GM10847 (cell line): ENCODE results near the gene ARL13A.

ENCODE experiments used
- POLR2A ChIP-seq: IDR thresholded peaks from 2 replicates; pipeline ENCODE4 v1.6.1; 2011; ENCODE audit not compliant: insufficient read length; ENCODE audit errors: extremely low read depth

ARL13A gene

GRCh38 chrX:100976211-100976610 lies 6.7 kb downstream of the ARL13A start:
- TF ChIP-seq POLR2A, result no peak

- no peak for TF ChIP-seq POLR2A
Observed at GRCh38 chrX:100979881-100980607, 10.5 kb downstream of the ARL13A start.

DNA sequence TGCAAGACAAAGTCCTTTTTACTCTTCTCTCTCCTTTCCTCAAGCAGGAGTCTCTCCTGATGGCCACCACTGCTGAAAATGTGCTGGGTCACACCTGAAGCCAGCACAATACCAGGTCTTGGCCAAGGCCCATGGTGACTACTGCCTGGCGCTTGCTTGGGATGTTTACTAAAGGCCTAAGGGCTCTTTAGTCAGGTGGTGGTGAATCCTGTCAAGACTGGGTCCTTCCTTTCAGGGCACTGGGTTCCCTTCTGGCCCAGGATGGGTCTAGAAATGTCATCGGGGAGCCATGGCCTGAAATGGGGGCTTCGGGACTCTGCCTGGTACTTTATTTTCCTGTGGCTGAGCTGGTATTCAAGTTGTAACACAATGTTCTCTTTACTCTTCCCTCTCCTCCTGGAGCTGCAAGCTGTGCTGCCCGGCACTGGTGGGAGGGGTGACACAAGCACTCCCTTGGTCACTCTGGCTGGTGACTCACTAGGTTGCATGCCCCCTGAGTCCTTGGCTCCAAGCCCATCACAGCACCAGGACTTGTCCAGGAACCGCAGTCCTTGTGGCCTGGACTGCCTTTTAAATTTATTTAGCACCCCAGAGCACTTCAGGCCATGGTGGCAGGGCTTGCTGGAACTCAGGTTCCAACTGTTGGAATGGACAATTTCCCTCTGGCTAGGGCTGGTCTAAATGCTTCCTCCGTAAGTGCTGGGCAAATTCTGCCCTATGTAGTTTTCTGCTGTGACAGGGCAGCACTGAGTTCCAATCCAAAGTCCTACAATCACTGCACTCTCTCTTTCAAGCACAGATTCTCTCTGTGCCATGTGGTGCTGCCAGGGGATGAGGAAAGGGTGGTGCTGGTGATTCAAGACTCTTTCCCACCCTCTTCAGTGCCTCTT lies 11.3 kb downstream of the ARL13A start:
- TF ChIP-seq POLR2A, result no peak

DNA sequence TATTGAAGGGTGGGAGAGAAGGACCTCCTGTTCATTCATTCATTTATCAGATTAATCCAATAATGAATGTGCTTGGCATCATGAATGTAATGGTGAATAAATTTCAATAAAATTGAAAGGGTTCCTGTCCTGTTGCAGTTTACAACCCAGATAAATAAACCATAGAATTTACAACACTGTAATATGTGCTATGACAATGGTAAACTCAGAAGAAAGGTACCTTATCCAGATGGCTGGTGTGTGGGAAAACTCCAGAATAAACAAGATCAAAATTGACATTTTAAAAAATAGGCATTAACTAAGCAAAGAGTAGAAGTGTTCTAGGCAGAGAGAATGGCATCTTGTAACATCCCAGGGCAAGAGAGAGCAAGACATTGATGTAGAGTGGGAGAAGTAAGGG lies 15.3 kb downstream of the ARL13A start:
- TF ChIP-seq POLR2A, result no peak

DNA sequence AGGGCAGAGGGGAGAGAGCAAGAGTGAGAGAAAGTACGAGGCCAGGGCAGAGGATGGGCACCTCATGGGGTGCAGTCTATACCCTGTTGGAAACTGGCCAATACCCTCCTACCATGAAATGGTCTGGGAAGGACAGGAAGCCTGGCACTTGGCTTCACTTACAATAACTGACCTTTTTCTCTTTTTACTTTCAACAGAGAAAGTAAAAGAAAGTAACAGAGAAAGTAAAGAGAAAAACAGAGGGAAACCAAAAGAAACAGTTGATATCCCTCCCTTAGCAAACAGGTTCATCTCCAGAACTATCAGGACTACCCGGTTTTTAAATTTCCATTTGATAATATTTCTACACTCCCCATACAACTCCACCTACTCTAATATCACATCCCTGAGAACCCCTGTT lies 20.6 kb downstream of the ARL13A start:
- TF ChIP-seq POLR2A, result no peak

DNA sequence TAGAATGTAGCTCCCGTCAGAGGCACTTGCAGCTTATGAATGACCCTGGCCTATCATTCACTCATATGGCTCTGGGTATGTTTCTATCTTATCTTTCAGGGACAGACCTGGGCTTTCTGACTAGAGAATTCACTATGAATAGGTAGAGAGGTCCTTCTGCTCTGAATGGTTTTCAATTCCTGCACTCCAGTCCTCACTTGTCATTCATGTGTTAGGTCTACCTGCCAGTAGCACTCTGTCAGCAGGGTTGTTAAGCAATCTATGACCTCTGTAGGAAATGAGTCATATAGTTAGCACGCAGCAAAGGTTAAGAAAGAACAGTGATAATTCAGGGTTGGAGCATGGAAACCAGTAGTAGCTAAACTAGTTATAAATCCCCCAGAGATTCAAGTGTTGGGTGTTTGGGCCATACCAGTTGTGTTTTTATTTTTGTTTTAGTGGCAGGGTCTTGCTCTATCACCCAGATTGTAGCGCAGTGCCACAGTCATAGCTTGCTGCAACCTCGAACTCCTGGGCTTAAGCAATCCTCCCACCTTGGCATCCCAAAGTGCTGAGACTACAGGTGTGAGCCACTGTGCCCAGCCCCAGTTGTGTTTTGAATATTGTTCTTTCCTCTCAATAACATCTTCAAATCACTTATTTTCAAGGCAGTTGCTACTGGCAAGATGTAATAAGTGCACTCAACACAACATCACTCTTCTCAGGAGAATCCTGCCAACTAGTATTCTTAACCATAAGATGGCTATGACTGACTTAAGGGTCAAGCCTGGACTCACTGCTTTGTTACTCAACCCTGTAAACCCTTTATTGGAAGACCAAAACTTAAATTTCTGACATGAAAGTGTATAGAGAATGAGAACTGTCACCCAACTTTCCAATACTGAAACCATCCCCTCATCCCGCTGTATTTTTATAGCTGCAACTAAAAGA lies 25.1 kb downstream of the ARL13A start:
- TF ChIP-seq POLR2A, result no peak

DNA sequence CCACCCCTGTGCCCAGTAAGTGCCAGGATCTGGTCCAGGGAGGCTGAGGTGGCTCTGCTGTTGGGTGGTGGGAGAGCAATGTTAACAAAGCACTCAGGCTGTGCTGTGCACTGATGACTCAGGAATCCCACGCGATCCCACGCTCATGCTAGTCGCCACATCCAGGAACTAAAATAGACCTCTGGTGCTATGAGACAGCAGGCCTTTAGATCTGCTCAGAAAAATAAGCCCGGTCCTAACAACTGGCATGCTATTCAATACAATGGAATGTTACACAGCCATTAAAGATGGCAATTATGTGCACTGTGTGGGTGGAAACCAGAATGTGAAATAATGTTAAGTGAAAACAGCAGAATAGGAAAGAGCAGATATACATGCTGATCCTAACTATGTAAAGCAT lies 26.0 kb downstream of the ARL13A start:
- no peak for TF ChIP-seq POLR2A

DNA sequence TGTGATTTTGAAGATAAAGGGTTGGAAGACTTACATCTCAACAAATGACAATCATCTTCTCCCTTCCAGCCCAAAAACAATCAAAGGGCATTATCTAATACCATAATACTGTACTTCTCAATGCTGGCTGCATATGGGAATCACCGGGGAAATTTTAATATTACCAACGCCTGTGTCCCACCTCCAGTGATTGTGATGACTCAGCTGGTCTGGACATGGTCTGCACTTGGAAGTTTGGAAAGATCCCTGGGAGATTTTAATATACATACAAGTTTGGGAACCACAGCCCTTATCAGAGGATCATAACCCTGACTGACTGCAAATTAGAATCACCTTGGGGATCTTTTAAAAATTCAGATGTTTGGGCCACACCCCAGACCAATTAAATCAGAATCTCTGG lies 29.9 kb downstream of the ARL13A start:
- TF ChIP-seq POLR2A, result no peak

GRCh38 chrX:101009090-101009489 lies 39.6 kb downstream of the ARL13A start:
- TF ChIP-seq POLR2A, result no peak

GRCh38 chrX:101022020-101022419 lies 52.5 kb downstream of the ARL13A start:
- no peak for TF ChIP-seq POLR2A

GRCh38 chrX:101025126-101025525 lies 55.6 kb downstream of the ARL13A start:
- TF ChIP-seq POLR2A, result no peak

GRCh38 chrX:101028562-101028961 lies 59.1 kb downstream of the ARL13A start:
- TF ChIP-seq POLR2A, result no peak

GRCh38 chrX:101029665-101030064 lies 60.2 kb downstream of the ARL13A start:
- no peak for TF ChIP-seq POLR2A

DNA sequence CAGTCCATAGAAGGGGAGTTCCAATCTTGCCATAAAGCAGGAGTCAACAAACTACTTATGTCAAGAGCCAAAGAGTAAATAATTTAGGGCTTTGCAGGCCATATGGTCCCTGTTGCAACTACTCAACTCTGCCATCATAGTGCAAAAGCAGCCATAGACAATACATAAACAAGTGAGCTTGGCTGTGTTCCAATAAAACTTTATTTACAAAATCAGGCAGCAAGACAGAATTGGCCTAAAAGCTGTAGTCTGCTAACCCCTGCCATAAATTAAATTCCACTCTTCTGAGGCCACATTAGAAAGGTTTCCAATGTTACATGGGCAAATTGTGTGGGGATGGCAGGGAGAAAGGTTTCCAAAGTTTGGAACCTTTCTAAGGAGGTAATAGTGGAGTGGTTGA lies 67.7 kb downstream of the ARL13A start:
- no peak for TF ChIP-seq POLR2A

GRCh38 chrX:101040197-101040596 lies 70.7 kb downstream of the ARL13A start:
- TF ChIP-seq POLR2A, result no peak
